Posterior cingulate gyrus (tissue), 11 donors: ENCODE results near the gene CNPY3.

Experiments used
- DNase-seq, 10 donors: peaks; one replicate each; pipeline versions ENCODE4 v3.0.0 to v3.0.0-alpha.2; 2020 to 2021; ENCODE audit warnings: mixed read lengths in 3 of 10
- intact Hi-C: fragments of 100-400 bp; cut with DNase I; formaldehyde crosslinking; loops from one replicate; pipeline ENCODE4 v1.15.1; 2023

CNPY3 gene

GRCh38 chr6:42973926-42974325, 44.6 kb downstream of the CNPY3 start:
- intact Hi-C loops = no loop called here
- peak in 2 of 10 donors; percentile 47 for DNase-seq

- intact Hi-C loops = no loop called here
Measured at GRCh38 chr6:42974919-42975505, 45.7 kb downstream of the CNPY3 start.

GRCh38 chr6:42978487-42978838, 49.2 kb downstream of the CNPY3 start:
- intact Hi-C loops = no loop called here
- peak in 3 of 10 donors; percentile 77 to 87 (median 82) for DNase-seq

More at GRCh38 chr6:42974919-42975505, 45.7 kb downstream of the CNPY3 start:
- peak in 1 of 10 donors; percentile 6 for DNase-seq

- peak; percentile 75 to 97 (median 92) for DNase-seq
- intact Hi-C loops = no loop called here
Measured at GRCh38 chr6:42978839-42979522, 49.7 kb downstream of the CNPY3 start, which contains the start of gene PEX6. TSS of gene PEX6 (minus strand) at chr6:42979181. CDS start at chr6:42979150, 31 bp downstream.

- intact Hi-C loops = loop anchor here (10.0 kb wide), 1 partner anchor 75 kb away; the partner anchor contains the start of genes CUL7, KLC4 and MRPL2
- DNase-seq = no peak
Measured at GRCh38 chr6:42979523-42980177, 50.4 kb downstream of the CNPY3 start.

GRCh38 chr6:42981836-42982235, 52.6 kb downstream of the CNPY3 start:
- no peak for DNase-seq
- intact Hi-C loops = loop anchor here (10.0 kb wide), 1 partner anchor 73 kb away; the partner anchor contains the start of genes CUL7, KLC4 and MRPL2

GRCh38 chr6:42984001-42984923, 55.0 kb downstream of the CNPY3 start, which contains the start of gene PPP2R5D:
TSS of gene PPP2R5D (plus strand) at chr6:42984570. CDS start at chr6:42984678, 108 bp downstream.
- DNase-seq = peak; percentile 95 to 100 (median 97)
- intact Hi-C loops = loop anchor here (10.0 kb wide), 1 partner anchor 71 kb away; the partner anchor contains the start of genes CUL7, KLC4 and MRPL2

- intact Hi-C loops = loop anchor here (10.0 kb wide), 1 partner anchor 70 kb away; the partner anchor contains the start of genes CUL7, KLC4 and MRPL2
- DNase-seq = peak in 1 of 10 donors; percentile 44
Measured at GRCh38 chr6:42984924-42985475, 55.7 kb downstream of the CNPY3 start.

GRCh38 chr6:42987533-42988451, 58.5 kb downstream of the CNPY3 start:
- intact Hi-C loops = loop anchor here (10.0 kb wide), 1 partner anchor 67 kb away; the partner anchor contains the start of genes CUL7, KLC4 and MRPL2
- DNase-seq = peak in 2 of 10 donors; percentile 26 to 35

- DNase-seq = peak in 1 of 10 donors; percentile 29
- intact Hi-C loops = loop anchor here (10.0 kb wide), 1 partner anchor 66 kb away; the partner anchor contains the start of genes CUL7, KLC4 and MRPL2
Measured at GRCh38 chr6:42988486-42989020, 59.3 kb downstream of the CNPY3 start.
